Breast epithelium (tissue), 3 donors: ENCODE data around the gene PLK5.
"Not testable (repeated sequence)": the region's sequence is repeated elsewhere in the genome, so short reads cannot be mapped to it uniquely, and the experiment has no call there.

Source experiments
- POLR2A ChIP-seq: fragments of 450-650 bp; IDR thresholded peaks from one replicate; pipeline ENCODE4 v1.6.1; 2016; ENCODE audit warnings: antibody characterized with exemption, mild to moderate bottlenecking, moderate library complexity
- TF ChIP-seq, protein P1 (sequence below), 3 donors: fragments of 450-650 bp; IDR thresholded peaks; one replicate each; pipeline ENCODE4 v1.5.1; 2016 to 2017; ENCODE audit warnings: antibody characterized with exemption in 3 of 3, mild to moderate bottlenecking in 3 of 3, moderate library complexity in 3 of 3

DNA sequence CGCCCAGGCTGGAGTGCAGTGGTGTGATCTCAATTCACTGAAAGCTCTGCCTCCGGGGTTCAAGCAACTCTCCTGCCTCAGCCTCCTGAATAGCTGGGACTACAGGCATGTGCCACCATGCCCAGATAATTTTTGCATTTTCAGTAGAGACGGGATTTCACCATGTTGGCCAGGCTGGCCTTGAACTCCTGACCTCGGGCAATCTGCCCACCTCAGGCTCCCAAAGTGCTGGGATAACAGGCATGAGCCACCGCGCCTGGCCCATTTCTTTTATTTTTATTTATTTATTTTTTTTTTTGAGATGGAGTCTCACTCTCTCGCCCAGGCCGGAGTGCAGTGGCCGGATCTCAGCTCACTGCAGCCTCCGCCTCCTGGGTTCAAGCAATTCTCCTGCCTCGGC, 15.9 kb downstream of the PLK5 start:
- TF ChIP-seq, protein P1, sequence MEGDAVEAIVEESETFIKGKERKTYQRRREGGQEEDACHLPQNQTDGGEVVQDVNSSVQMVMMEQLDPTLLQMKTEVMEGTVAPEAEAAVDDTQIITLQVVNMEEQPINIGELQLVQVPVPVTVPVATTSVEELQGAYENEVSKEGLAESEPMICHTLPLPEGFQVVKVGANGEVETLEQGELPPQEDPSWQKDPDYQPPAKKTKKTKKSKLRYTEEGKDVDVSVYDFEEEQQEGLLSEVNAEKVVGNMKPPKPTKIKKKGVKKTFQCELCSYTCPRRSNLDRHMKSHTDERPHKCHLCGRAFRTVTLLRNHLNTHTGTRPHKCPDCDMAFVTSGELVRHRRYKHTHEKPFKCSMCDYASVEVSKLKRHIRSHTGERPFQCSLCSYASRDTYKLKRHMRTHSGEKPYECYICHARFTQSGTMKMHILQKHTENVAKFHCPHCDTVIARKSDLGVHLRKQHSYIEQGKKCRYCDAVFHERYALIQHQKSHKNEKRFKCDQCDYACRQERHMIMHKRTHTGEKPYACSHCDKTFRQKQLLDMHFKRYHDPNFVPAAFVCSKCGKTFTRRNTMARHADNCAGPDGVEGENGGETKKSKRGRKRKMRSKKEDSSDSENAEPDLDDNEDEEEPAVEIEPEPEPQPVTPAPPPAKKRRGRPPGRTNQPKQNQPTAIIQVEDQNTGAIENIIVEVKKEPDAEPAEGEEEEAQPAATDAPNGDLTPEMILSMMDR (IDR thresholded peaks at IDR 0.05): not testable (repeated sequence)
- not testable (repeated sequence) for TF ChIP-seq POLR2A
